Measurements from ENCODE around the gene GCK. TPM values are rescaled to one million over a fixed set of nuclear protein-coding genes. Genes with fewer than 3 reads are reported as not detected.

The GCK gene
- polyA plus RNA-seq, 1 experiment, result 0.35 TPM

DNA sequence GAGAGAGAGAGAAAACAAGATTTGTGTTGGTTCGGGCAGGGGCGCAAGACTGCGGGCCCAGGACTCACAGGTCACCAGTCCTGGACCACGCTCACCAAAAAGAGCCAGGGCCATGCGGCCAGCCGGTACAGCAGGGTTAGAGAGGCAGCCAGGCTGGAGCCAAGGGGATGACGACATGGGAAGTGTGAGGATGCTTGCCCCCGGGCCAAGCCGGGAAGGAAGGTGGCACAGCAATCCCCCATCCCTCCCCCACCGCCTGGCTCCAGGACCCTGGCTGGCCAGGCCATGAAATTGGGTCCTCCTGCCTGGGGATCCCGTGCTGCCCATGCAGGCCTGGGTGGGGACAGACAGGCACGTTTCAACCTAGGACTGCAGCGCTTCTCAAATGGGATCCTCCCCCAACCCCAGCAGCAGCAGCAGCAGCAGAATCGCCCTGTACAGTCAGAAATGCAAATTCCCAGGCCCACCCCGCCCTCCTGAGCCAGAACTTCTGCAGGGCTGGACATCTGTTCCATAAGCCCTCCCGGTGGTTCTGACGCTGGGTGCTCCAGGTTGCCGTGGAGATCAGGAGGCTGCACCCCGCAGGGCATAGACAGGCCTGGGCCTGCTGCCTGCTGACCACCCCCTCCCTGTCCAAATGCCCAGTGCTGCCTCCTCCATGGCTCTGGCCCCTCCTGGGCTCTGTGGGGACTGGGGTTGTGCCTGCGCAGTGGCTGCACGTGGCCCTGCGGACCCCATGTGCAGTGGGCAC is 46.5 kb upstream of the GCK start:
- DNase-seq (ENCODE audit: low read depth, low spot score), result no peak
- POLR2A ChIA-PET, result no interaction called here
- TF ChIP-seq, protein P1, sequence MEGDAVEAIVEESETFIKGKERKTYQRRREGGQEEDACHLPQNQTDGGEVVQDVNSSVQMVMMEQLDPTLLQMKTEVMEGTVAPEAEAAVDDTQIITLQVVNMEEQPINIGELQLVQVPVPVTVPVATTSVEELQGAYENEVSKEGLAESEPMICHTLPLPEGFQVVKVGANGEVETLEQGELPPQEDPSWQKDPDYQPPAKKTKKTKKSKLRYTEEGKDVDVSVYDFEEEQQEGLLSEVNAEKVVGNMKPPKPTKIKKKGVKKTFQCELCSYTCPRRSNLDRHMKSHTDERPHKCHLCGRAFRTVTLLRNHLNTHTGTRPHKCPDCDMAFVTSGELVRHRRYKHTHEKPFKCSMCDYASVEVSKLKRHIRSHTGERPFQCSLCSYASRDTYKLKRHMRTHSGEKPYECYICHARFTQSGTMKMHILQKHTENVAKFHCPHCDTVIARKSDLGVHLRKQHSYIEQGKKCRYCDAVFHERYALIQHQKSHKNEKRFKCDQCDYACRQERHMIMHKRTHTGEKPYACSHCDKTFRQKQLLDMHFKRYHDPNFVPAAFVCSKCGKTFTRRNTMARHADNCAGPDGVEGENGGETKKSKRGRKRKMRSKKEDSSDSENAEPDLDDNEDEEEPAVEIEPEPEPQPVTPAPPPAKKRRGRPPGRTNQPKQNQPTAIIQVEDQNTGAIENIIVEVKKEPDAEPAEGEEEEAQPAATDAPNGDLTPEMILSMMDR (IDR thresholded peaks at IDR 0.05; ENCODE audit: low read depth, low read length), result no peak
- H3K9me3 ChIP-seq (ENCODE audit: control insufficient read depth, insufficient read depth, low read length), result no peaks in the 10 kb centered on the region; the same call in 1 of the 2 replicates
- no peak overlapping the region for H3K4me3 ChIP-seq (ENCODE audit: low read depth, low read length)
- H3K27ac ChIP-seq (ENCODE audit: low read depth, low read length), result no peak overlapping the region
- CTCF ChIA-PET, result no interaction called here
- peaks cover 41% of the 10 kb centered on the region for H3K27me3 ChIP-seq (ENCODE audit: control insufficient read depth, insufficient read depth, low read length)

DNA sequence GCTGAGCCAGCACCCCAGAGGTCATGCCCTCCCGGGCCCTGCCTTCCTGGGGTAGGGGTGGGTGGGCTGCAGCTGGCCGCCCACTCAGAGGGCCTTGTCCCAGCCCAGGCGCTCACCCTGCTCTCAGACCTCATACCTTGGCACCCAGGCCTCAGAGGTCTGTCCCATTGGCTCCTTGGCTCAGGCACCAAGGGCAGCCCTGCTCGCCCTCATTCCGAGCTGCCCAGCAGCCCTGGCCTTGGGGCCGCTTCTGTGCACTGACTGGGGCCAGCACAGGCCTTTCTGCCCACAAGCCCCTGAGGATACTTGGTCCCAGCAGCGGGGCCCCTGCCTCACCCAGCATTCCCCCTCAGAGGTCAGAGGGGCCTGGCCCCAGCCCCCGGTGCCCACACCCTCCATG is 45.8 kb upstream of the GCK start:
- TF ChIP-seq, protein P1 (IDR thresholded peaks at IDR 0.05; ENCODE audit: low read depth, low read length), result no peak
- POLR2A ChIA-PET, result no interaction called here
- DNase-seq (ENCODE audit: low read depth, low spot score), result no peak
- peaks cover 42% of the 10 kb centered on the region for H3K27me3 ChIP-seq (ENCODE audit: control insufficient read depth, insufficient read depth, low read length)
- H3K4me3 ChIP-seq (ENCODE audit: low read depth, low read length), result no peak overlapping the region
- H3K9me3 ChIP-seq (ENCODE audit: control insufficient read depth, insufficient read depth, low read length), result no peaks in the 10 kb centered on the region; the same call in 1 of the 2 replicates
- CTCF ChIA-PET, result interaction anchor here (0.6 kb wide), 1 partner anchor 8 kb away, joined by 5 read pairs; no protein-coding TSS in a partner anchor
- no peak overlapping the region for H3K27ac ChIP-seq (ENCODE audit: low read depth, low read length)

DNA sequence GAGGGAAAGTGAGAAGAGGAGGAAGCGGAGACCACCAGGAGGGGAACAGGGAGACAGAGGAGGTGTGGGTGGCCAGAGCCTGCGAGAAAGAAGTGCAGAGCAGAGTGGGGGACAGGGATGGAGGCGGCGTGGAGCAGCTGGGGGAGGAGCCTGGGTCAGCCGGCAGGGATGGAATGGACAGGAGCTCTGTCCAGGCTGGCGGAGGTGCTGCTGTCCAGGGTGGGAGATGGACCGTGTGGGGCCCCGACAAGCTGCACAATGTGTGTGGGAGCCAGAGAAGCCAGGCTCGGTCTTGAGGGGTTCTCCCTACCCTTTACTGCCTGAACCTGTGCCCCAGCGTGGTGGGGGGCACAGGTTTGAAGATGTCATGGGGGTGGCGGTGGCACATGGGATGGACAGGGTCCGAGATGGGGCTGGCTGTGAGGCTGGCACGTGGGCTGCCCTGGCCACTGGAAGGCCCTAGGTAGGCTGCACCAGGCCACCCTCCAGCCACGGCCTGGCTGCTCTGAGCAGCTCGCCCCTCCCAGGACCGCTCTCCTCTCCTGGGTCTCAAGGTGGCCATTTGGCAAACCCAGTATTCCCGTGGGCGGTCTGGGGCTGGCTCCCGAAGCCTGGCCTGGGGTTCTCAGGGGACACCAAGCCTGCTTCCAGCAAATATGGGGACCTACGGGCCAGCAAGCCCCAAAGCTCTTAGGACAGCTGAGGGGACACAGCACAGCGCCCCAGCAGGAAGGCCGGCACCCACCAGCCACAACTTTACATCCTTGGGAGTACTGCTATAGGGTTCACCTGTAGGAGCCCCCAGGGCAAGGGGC is 43.9 kb upstream of the GCK start:
- DNase-seq (ENCODE audit: low read depth, low spot score), result no peak
- no peaks in the 10 kb centered on the region; the same call in 1 of the 2 replicates for H3K9me3 ChIP-seq (ENCODE audit: control insufficient read depth, insufficient read depth, low read length)
- no peak overlapping the region for H3K4me3 ChIP-seq (ENCODE audit: low read depth, low read length)

DNA sequence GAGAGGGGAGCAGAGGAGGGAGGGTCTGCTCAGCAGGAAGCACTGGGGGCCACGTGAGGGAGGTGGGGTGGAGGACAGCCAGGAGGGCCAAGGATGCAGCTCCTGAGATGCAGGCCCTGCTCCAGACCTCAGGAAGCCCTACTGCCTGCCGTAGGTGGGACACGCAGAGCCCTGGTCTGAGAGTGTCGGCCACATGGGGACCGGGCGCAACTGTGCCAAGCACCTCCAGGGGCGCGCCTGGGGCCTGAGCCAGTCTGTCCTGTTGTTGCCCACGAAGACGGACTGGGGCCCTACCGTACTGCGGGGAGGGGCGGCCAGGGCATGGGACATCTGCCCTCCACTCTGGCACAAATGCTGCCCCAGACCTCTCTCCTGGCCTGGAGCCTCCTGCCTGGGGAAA is 43.2 kb upstream of the GCK start:
- POLR2A ChIA-PET, result no interaction called here
- TF ChIP-seq, protein P1 (IDR thresholded peaks at IDR 0.05; ENCODE audit: low read depth, low read length), result no peak
- Histone ChIP-seq H3K27me3 (ENCODE audit: control insufficient read depth, insufficient read depth, low read length) (peaks cover 39% of the 10 kb centered on the region), H3K4me3 (ENCODE audit: low read depth, low read length) (no peak overlapping the region), H3K27ac (ENCODE audit: low read depth, low read length) (no peak overlapping the region), H3K9me3 (ENCODE audit: control insufficient read depth, insufficient read depth, low read length) (no peaks in the 10 kb centered on the region; the same call in 1 of the 2 replicates)
- CTCF ChIA-PET, result no interaction called here
- no peak for DNase-seq (ENCODE audit: low read depth, low spot score)

More for the DNA sequence above, 43.9 kb upstream of the GCK start:
- H3K27me3 ChIP-seq (ENCODE audit: control insufficient read depth, insufficient read depth, low read length), result peaks cover 43% of the 10 kb centered on the region
- ChIA-PET CTCF (no interaction called here), POLR2A (no interaction called here)
- TF ChIP-seq, protein P1 (IDR thresholded peaks at IDR 0.05; ENCODE audit: low read depth, low read length), result no peak
- H3K27ac ChIP-seq (ENCODE audit: low read depth, low read length), result no peak overlapping the region

DNA sequence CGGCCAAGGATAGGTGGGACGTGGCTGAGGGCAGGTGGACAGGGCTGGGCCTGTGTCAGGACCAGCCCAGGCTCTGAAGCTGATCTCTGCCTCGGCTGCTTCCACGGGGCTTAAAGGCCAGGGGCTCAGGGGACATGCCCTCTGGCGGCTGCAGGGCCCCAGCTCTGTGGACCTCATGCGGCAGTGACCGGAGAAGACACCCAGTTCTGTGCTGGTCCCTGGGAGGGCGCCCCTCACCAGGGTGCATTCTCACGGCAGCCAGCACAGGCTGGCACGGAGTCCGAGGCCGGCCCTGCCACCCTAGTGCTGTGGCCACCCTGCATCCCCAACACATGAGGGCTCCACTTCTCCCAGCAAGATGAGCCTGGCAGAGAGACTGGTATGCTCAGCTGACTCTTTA is 41.8 kb upstream of the GCK start:
- Histone ChIP-seq H3K27me3 (ENCODE audit: control insufficient read depth, insufficient read depth, low read length) (peaks cover 36% of the 10 kb centered on the region), H3K4me3 (ENCODE audit: low read depth, low read length) (no peak overlapping the region), H3K9me3 (ENCODE audit: control insufficient read depth, insufficient read depth, low read length) (no peaks in the 10 kb centered on the region; the same call in 1 of the 2 replicates), H3K27ac (ENCODE audit: low read depth, low read length) (no peak overlapping the region)
- POLR2A ChIA-PET, result no interaction called here
- CTCF ChIA-PET, result no interaction called here
- TF ChIP-seq, protein P1 (IDR thresholded peaks at IDR 0.05; ENCODE audit: low read depth, low read length), result no peak
- no peak for DNase-seq (ENCODE audit: low read depth, low spot score)

Data from AG04450 (cell line).